Limb (tissue), 2 donors: Measurements from ENCODE around the gene BDH1.

ENCODE experiments used
- DNase-seq, 2 donors: peaks; one replicate each; pipeline ENCODE4 v3.0.0-alpha.2; 2016; ENCODE audit errors: extremely low spot score in 2 of 2

Gene BDH1

DNA sequence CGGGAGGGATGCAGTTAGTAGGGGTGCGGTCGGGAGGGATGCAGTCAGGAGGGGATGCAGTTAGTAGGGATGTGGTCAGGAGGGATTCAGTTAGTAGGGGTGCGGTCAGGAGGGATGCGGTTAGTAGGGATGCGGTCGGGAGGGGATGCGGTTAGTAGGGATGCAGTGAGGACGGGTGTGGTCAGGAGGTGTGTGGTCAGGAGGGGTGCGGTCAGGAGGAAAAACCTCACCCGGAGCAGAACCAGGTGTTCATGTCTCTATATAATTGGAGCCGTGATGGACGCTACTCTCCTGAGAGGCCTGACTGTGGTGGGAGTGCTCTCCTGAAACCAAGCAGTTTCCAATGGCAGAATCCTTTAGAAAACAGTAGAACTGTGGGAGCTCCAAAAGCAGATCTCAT, 95.8 kb downstream of the BDH1 start:
- DNase-seq: no peak
